HEK293T (cell line): ENCODE results near the gene SUPT4H1.

Experiments
- ARNT ChIP-seq: fragments of 450-650 bp; IDR thresholded peaks from 2 replicates; pipeline ENCODE4 v1.6.1; 2017; ENCODE audit warnings: mild to moderate bottlenecking
- FOXA1 ChIP-seq: fragments of 450-650 bp; IDR thresholded peaks from 2 replicates; pipeline ENCODE4 v1.6.1; 2016; ENCODE audit warnings: mild to moderate bottlenecking
- SP1 ChIP-seq: fragments of 450-650 bp; IDR thresholded peaks from 2 replicates; pipeline ENCODE4 v1.6.1; 2017
- TARDBP ChIP-seq: fragments of 450-650 bp; IDR thresholded peaks from 2 replicates; pipeline ENCODE4 v1.6.1; 2016

GRCh38 chr17:58344791-58345157 lies 7.2 kb downstream of the SUPT4H1 start:
- no peak for TF ChIP-seq TARDBP
- TF ChIP-seq SP1, result no peak
- TF ChIP-seq FOXA1, result no peak
- no peak for TF ChIP-seq ARNT
